HG02970 (cell line): ENCODE results near the gene HK1.

ENCODE experiments used
- ATAC-seq: cut with Tn5 transposase; IDR thresholded peaks from one replicate; pipeline ENCODE4 v1.9.1; 2021; ENCODE audit warnings: mild to moderate bottlenecking, moderate library complexity, moderate number of reproducible peaks; ENCODE audit not compliant: unreplicated experiment, low FRiP score

Gene HK1

DNA sequence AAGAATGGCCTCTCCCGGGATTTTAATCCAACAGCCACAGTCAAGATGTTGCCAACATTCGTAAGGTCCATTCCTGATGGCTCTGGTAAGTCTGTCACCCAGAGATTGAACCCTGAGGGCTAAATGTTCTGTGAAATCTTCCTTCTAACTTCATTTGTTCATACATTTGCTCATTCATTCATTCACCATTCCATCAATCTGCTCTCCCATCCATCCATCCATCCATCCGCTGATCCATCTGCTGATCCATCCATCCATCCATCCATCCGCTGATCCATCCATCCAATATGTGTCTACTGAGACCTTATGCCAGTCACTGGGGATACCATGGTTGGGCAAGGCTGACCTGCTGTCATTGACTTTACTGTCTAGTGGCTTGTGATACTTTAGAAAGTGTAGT lies 65.6 kb downstream of the HK1 start:
- ATAC-seq, result no peak

DNA sequence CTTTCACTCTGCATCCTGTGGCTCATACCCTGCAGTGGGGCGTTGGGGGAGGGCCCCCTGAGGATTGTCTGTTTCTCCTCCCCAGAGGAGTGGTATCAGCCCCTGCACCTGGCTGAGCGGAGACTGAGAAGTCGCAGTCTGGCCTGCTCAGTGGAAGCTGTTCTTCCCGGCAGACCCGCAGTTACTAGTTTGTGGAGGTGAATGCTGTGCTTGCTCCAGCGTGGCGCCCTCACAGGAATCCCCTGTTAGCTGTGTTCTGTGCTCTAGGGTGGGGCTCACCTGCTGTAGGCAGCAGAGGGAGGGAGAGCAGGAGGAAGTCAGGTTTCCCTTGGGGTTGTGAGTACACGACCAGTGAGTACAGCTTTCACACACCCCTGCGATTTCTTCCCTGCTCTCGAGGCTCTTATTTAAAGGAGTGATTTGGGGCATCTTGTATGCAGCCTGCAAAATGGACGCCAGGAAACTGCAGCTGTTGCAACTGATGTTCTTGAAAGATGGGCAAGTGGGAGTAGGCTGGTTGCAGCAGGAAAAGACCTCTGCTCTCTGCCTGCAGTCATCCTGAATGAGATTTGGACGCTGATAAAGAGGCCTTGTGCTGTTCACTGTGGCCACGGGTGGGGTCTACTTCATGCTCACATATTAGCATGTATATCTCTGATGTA lies 66.4 kb downstream of the HK1 start:
- ATAC-seq, result no peak

DNA sequence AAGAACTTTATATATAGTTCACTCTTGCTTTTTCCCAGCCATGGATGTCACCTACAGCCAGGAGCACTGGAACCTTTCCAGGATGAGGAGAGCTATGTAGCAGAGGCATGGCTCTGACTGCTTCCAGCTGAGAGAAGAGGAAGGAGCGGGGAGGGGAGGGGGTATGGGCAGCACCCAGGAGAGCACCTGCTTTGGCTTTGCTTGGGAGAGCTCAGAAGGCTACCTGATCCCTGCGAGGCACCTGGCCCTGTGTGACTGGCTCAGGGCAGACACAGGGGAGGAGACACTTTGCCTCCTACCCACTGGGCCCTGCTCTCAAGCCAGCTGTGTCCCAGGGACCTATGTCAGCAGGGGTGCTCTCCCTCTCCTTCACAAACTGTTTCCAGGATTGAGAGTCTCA lies 67.1 kb downstream of the HK1 start:
- ATAC-seq, result no peak

DNA sequence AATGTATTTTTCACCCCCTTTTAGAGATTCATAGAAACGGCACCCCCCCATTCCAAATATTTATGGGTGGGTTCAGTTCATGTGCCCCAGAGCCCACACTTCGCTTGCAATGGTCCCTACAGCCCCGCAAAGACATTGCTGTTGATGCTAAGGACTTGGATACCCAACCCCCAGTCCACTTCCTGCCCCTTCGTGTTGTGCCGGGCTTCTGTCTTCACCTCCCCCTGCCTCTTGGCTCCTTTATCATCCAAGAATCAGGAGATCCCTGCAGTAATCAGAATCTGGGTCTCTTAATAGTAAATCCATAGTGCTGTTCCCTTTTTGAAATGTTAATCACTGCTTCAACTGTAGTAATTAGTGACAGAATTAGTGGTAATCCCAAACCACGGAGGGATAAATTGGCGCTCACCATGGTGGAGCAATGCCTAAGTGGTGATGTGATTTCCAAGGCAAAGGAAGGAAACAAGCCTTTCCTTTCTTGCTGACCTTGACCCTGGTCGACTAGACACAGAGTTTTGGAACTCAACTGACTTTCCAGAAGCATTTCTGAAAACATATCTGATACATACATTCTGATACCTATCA lies 67.7 kb downstream of the HK1 start:
- ATAC-seq, result no peak

DNA sequence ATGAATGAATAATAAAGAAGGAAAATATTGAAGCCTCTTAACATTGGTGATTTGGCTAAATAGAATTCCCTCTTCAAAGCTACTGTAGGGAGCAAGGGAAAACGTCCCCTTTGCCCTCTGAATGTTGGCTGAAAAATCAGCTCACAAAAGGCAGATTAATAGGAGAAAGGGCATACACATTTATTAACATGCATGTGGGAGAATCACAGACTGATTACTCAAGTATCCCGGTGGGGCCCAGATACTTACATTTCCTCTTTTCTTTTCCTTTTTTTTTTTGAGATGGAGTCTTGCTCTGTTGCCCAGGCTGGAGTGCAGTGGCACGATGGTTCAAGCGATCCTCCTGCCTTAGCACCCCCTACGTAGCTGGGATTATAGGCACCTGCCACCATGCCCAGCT lies 68.5 kb downstream of the HK1 start:
- ATAC-seq, result no peak

DNA sequence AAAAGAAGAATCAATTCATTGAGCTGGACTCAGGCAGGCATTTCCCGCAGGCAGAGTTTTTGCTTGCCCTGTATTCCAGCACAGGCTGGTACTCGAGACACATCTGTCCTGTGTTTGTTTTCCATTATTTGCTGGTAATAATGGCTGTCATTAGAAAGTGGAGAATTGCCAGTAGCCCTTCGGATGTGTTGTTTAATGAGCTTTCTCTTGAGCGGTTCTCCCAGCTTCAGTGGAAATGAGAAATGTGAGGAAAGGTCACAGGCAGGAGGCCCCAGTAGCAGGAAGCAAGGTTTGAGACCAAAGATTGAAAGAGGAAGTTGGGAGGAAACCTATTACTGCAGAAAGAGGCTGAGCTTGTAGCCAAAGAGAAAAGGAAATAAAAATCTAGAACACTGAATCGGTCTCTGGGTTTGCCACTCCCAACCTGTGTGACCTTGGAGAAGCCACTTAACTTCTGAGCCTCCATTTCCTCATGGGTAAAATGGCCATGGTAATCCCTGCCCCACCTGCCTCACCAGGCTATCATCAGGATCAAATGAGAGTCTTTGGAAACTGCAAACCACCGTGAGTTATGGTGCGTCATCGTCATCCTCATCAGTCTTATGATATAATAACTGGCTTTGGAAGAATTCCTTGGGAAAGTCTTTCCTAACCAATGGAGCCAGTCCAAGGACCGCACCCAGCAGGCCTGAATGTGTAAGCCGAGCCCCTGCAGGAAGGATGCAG lies 70.7 kb downstream of the HK1 start:
- no peak for ATAC-seq

DNA sequence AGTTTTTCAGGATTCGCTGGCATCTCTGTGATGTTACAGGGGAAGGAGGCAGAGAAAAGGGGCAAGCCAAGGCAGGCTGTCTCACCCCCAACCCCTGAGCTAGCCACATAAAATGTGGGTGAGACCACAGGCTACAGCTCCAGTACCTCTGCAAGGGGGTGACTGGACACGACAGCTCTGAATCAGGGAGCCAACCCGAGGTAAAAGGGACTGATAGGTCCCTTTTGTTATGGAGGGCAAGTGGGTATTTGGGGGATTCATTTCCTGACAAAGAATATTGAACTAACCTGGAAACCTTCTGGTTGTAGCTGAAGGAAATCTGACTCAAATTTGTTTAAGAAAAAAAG lies 71.2 kb downstream of the HK1 start:
- ATAC-seq, result no peak

DNA sequence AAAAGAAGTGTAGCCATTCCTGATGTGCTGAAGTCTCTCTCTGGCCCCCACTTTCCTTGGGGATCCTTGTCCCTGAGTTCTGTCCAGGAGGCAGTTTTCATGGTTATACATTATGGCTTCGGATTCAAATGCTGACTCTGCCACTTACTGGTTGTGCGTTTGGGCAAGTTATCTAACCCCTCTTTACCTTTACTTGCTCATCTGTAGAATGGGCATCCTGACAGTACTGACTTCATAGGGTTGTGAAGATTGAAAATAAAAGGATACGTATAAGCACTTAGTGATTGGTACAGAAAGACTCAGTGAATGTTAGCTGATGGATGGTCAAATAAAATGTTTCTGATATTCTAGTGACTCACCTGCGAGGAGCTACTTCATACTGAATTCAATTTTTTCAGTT lies 73.3 kb downstream of the HK1 start:
- no peak for ATAC-seq

DNA sequence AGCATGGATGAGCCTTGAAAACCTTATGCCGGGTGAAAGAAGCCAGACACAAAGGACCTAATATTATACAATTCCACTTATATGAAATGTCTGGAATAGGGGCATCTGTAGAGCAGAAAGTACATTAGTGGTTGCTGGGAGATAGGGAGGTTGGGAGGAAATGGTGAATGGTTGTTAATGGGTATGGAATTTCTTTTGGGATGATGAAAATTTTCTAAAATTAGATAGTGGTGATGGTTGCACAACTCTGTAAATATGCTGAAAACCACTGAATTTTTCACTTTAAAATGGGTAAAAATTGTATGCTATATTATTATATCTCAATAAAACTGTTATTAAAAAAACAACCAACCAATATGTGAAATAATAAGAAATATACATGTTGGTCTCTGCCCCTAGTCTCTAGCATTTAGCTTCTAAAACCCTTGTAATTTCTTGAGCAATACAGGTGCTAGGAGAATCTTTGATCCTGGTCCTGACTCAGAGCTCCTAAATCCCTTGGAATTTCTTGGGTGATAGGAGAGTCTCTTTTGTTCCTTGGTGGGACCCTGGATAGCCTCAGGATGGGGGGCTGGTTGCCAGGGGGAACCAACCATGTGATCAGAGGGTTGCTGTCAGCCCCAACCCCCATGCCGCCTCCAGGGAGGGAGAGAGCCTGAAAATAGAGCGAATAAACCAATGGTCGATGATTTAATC lies 74.4 kb downstream of the HK1 start:
- ATAC-seq, result no peak

DNA sequence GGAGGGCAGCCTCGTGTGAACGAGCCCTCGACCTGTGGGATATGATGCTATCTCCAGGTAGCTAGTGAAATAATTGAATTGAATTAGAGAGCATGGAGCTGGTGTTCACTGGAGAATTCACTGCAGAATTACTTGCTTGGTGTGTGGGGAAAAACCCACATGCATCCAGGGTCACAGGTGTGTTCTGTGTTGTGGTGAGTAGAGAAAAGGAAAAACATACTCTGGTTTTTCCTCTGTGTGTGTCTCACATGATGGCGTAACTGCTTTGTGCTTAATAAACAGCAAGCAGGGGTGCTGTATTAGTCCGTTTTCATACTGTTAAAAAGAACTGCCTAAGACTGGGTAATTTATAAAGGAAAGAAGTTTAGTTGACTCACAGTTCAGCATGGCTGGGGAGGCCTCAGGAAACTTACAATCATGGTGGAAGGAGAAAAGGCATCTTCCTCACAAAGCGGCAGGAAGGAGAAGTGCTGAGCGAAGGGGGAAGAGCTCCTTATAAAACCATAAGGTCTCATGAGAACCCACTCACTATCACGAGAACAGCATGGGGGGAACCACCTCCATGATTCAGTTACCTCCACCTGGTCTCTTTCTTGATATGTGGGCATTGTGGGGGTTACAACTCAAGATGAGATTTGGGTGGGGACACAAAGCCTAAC lies 75.8 kb downstream of the HK1 start:
- no peak for ATAC-seq

DNA sequence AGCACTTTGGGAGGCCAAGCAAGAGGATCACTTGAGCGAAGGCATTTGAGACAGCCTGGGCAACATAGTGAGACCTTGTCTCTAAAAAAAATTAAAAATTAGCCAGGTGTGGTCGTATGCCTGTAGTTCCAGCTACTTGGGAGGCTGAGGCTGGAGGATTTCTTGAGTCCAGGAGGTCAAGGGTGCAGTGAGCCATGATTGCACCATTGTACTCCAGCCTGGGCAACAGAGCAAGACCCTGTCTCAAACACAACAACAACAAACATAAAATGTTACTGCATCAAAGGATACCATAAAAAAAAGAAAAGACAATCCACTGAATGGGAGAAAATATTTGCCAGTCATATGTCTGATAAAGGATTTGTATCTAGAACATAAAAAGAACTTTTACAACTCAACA lies 77.9 kb downstream of the HK1 start:
- no peak for ATAC-seq

DNA sequence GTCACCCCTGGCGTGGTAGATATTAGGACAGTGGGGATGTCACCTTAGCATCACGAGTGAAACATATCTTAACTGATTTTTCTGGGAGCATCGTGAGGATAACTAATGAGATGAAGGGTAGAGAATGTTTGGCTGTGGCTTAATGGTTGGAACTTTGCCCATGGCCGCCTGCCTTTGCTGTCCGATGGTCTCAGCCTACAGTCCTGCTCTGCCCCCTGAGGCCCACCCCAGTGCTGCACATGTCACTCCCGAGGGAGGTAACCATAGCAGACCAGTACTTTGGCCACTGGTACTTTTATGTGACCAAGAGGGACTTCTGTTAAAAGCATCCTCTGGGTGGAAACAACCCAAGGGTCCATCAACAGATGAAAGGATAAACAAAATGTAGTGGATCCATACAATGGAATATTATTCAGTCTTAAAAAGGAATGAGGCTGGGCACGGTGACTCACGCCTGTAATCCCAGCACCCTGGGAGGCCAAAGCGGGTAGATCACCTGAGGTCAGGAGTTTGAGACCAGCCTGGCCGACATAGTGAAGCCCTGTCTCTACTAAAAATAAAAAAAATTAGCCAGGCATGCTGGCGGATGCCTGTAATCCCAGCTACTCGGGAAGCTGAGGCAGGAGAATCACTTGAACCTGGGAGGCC lies 80.0 kb downstream of the HK1 start:
- no peak for ATAC-seq

DNA sequence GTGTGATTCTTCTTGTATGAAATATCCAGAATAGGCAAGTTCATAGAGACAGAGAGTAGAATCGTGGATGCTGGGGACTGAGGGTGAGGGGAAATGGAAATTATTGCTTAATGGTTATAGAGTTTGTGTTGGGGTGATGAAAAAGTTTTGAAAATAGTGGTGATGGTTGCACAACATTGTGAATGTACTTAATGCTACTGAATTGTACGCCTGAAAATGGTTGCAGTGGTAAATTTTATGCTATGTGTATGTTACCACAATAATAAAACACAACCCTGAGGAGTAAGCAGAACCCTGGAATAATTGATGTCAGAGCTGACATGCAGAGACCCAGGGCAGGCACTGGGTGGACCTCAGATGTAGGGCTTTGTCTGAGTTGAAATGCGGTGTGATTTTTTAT lies 80.9 kb downstream of the HK1 start:
- ATAC-seq, result no peak

DNA sequence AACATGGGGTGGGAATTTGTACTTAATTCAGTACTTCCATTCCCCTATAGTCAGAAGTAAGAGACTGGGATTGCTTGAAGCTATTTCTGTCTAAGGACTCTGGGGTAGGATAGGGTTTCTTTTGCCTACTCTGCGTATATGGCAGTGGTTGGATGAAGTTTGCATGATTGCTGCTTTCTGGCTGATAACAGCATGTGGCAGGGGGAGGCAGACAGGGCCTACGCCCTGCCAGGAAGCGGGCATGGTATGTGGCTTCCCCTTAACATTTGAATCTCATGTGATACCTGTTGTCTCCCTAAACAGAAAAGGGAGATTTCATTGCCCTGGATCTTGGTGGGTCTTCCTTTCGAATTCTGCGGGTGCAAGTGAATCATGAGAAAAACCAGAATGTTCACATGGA lies 81.3 kb downstream of the HK1 start:
- no peak for ATAC-seq

DNA sequence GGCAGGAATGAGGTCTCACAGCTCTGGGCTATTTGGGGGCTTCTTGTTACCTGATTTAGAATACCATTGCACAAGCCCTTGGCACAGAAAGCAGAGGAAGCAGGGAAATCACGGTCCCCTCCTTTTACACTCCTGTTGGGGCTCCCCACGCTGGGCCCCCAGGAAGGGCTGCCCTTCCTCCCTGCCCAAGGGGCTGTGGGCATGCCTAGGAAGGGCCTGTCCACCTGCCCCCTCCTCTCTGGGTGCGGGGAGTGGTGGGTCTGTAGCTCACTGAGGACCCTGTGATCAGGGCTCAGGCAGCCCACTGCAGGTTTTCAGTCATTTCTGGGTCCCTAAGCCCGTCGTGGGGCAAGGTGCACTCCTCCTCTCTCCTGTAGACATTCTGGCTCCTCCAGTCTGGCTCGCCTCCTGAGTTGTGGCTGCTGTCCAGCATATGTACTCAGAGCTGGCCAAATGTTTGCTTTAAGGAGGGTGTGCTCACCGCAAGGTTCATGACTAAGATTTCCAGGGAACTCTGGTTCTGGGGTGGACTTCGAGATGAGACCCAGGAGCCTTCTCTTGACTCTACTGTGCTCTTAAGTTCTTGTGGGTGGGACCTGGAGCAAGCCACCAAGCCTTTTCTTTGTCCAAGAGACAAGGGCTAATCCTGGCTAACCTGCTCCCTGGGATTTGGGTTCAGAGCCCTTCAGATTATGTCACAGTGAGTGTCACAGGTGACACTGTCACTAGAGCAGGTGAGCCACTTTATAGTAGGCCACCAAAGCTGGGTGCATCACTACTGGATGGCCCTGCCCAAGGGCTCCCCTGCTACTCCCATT lies 82.4 kb downstream of the HK1 start:
- ATAC-seq, result no peak

DNA sequence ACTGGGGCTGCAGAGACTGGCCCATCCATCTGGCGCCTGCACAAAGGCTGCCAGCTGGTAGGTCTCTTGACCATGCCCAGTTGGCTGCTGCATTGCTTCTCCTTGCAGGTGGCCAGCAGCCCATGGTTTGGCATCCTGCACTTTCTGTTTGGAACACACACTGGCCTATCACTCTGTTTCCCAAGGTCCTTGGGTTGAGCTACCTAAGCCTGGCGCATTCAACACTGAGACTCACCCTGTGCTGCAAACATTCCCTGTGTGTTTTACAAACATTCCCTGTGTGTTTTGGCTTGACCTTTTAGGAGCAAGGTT lies 83.0 kb downstream of the HK1 start:
- no peak for ATAC-seq

DNA sequence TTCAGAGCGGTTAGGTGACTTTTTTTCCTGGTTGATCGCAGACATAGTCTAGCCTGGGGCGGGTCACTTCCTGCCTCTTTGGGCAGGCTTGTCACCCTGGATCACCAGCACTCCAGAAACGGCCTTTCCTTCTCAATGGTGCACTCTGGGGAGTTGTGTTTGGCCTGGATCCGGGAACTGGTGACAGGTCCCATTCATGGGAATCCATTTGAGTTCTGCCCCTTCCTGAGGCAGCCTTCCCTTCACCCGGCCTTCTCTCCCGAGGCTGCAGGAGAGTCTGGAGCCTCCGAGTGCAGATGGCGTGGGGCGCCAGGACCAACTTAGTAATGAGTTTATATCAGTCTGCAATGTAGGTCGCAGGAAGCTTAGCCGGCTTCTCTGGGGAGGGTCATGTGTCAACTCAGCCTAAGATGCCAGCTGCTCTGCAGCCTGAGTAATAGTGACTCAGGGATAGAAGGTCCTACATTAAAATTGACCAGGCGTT lies 84.2 kb downstream of the HK1 start:
- no peak for ATAC-seq

DNA sequence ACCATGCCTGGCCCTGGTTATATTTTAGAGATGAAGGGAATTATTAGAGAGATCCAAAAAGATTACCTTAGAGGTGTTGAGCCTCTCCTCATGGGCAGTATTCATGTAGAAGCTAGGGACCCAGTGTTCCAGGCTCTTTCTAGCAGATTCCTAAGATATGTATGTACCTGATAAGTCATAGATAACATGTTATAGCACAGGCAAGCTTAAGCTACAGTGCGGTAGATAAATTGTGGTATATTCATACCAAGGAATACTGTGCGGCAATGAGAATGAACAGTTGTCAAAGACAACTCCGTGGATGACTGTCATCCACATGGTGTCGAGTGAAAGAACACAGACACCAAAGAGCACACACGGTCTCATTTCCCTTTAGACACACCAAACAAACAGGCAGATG lies 85.4 kb downstream of the HK1 start:
- no peak for ATAC-seq

DNA sequence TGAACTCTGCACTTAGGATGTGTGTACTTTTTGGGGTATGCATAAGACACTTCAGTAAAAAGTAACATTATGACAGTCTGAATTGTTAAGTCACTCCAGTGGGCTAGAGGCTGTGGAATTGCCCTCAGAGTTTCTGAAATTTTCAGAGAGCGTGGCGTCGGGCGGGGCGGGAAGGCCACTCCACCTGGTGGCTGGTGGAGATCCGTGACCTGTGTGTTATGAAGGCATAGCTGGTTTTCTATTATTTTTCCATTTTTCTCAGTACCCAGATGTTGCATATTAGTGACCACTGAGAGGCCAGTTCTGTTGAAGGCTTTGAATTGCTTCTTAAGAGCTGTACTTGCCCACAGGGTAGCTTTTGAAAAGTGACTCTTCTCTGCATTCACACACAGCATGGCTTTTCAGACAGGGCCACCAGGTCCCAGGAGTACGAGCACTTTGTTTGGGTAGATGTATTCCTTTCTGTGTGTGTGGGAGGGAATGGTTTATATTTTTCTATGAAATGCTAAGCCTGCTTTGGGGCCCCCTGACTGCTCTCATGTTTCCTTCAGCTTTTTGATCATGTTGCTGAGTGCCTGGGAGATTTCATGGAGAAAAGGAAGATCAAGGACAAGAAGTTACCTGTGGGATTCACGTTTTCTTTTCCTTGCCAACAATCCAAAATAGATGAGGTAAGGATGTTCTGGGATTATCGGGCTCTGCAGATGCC lies 86.1 kb downstream of the HK1 start:
- no peak for ATAC-seq
